G401 (cell line): ENCODE results near the gene NCKAP5L. TPM values are rescaled to one million over a fixed set of nuclear protein-coding genes. Genes with fewer than 3 reads are reported as not detected.
"Not testable (repeated sequence)": the region's sequence is repeated elsewhere in the genome, so short reads cannot be mapped to it uniquely, and the experiment has no call there.

Source experiments
- DNase-seq: peaks from one replicate; pipeline ENCODE4 v3.0.0-alpha.2; 2015; ENCODE audit warnings: low spot score
- in situ Hi-C: cut with HindIII; loops from 2 replicates; pipeline ENCODE4 v1.10.0; 2016; ENCODE audit warnings: low sequenced_read_pairs, mixed read lengths
- total RNA-seq: library from RNA; depleted of rRNA; stranded (reverse); fragments of >200 nt; shearing (Covaris generic); gene quantifications from 2 replicates; pipeline ENCODE4 v1.2.3, GENCODE V29; 2014

Gene NCKAP5L
- total RNA-seq, 1 experiment from 2014 or later, result 17.0 TPM

DNA sequence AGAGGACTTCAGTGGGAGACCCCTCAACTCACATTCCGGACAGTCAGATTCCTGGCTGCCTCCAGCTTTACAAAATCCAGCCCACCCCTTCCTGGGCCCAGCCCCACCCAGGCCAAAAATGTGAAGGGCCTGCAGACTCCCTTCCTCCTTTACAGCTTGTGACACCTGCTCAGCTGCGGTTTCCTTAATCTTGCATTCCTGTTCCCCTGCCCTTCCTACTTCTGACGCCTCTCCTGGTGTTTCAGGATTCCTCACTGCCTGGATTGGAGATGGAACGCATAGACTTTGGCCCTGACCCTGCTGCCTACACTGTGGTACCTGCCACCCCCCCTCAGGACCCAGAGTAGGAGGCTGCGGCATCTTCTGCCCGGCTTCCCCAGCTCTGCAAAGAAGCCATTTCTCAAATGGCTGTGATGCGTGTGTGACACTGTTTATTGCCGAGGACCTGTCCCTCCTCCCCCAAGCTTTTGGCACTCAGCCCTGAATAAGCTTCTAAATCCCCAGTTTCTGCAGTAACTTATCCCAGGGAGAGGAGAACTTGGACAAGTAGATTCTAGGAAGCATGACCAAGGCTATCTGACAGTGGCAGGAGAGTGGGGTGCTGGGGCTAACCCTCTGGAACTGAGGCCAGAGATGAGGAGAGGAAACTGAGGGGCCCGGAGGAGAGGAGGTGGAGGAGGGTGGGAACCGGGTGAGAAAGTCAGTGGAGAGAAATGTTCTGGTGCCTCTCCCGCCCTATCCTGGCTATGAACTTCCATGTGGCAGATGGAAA, 39.5 kb upstream of the NCKAP5L start:
- in situ Hi-C loops, result no loop called here
- DNase-seq, result peak; percentile 44

DNA sequence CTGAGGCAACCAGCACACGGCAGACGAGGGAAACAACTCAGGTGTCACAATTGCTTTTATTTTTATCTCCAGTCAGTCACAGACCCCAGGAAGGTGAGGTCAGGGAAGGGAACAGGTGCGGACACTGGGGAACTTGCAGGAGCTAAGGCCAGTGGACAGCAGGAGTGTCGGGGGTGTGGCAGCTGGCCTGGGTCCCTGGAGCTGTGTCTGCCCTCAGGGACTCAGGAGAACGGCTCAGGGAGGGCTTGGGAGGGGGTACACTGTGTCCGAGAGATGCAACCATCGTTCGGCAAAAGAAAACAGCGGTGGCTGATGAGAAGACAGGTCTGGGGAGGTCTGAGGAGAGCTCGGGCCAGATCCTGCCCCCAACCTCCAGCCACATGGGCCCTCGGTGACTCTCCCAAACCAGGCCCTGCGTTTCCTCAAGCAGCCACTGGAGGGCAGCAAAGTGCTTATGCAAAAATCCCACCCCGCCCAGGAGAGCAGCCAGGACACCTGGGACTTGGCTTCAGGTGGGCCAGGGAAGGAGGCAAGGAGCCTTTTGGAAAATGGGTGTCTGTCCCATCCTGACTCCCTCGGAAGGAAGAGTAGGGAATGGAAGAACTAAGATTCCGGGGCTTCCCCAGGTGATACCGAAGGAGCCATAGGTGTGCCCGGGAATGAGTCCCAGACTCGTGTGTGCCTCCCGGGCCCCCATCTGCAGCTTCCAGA, 38.8 kb upstream of the NCKAP5L start:
- DNase-seq, result peak; percentile 86
- in situ Hi-C loops, result no loop called here

DNA sequence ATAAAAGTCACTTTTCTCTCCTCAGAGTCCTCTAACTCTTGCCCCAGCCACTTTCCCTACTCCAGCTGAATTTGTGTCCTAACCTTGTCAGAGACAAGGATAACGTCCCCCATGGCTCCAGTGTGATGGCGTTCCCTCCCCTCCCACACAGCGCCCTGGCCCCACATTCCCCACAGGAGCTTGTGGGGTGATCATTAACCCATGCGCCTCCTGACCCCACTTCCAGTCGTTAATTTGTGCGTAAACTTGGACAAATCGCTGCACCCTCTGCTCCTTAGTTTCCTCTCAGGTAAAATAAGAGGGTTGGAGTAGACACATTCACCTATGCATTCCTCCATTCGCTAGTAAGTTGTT, 37.5 kb upstream of the NCKAP5L start:
- in situ Hi-C loops, result no loop called here
- DNase-seq, result no peak

DNA sequence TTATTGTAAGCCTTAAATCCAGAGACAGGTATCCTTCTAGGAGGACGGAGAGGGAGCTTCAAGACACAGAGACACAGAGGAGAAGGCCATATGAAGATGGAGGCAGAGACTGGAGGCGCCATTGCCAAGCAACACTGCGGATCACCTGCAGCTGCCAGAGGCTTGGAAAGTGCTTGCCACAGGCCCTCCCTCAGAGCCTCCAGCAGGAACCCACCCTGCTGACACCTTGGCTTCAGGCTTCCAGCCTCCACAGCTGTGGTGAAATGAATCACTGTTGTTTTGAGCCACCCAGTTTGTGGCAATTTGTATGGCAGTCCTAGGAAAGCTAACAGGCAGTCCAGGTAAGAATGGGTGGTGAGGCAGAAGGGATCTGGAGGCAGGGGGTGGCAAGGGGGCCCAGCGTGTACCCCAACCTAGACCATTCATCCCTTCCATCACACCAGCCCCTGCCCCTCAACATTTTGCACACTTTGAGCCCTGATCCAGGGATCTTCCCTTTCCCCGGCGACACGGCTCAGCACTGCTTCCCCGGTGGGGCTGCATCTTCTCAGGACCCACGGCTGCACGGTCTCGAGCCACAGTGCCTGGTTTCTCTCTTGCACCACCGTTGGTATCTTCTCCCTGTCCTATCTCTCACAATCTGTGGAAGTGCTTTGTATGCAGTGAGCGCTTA, 37.0 kb upstream of the NCKAP5L start:
- in situ Hi-C loops, result no loop called here
- no peak for DNase-seq

DNA sequence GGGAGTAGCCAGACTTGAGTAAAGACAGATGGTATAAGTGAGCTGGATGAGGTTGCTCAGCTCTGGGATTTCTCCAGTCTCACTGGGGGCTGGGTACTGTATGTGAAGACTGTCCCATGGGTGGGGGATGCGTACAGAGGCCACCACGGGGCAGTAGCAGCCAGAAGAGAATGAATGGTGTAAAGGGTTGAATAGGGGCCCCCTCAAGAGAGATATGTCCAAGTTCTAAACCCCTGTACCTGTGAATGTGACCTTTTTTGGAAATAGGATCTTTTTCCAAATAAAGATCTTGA, 36.5 kb upstream of the NCKAP5L start:
- DNase-seq, result no peak

DNA sequence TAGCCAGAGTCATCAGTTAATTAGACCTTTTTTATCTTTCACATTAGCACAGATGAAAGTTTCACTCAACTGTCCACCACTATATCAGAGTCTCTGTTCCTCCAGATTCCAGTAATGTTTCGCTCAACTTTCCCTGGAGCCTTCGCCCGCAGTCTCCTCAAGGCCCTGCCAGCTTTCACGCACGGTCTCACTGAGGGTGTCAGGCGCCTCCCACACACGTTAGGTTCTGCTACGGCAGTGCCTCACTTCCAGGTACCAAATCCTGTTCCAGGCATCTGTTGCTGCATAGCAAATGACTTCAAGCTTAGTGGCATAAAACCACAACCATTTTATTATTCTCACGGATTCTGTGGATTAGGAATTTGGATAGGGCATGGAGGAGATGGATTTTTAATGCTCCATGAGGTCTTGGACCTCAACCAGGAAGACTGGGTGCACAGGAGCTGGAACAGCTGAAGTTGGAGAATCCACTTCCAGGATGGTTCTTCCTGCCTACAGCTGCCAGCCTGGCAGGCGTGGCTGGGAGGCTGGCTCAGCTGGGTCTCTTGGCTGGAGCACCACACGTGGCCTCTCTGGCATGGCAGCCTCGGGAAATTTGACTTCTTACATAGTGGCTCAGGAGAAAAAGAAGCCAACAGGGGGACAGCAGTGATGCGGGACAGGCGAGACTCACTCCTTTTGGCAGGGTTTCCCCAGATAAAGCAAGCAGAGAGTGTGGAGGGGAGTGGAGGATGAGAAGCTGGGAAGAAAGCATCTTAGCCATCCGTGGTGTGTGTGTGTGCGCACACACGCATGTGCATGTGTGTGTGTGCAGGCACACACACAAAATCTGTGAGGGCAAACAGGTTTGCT, 36.0 kb upstream of the NCKAP5L start:
- in situ Hi-C loops, result no loop called here

More for the DNA sequence above, 36.5 kb upstream of the NCKAP5L start:
- in situ Hi-C loops, result no loop called here

DNA sequence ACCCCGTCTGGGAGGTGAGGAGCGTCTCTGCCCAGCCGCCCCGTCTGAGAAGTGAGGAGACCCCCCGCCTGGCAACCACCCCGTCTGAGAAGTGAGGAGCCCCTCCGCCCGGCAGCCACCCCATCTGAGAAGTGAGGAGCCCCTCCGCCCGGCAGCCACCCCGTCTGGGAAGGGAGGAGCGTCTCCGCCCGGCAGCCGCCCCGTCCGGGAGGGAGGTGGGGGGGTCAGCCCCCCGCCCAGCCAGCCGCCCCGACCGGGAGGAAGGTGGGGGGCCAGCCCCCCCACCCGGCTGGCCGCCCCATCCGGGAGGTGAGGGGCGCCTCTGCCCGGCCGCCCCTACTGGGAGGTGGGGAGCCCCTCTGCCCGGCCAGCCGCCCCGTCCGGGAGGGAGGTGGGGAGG, 32.7 kb upstream of the NCKAP5L start:
- DNase-seq, in situ Hi-C loops: not testable (repeated sequence)

More for the DNA sequence above, 36.0 kb upstream of the NCKAP5L start:
- DNase-seq, result no peak

DNA sequence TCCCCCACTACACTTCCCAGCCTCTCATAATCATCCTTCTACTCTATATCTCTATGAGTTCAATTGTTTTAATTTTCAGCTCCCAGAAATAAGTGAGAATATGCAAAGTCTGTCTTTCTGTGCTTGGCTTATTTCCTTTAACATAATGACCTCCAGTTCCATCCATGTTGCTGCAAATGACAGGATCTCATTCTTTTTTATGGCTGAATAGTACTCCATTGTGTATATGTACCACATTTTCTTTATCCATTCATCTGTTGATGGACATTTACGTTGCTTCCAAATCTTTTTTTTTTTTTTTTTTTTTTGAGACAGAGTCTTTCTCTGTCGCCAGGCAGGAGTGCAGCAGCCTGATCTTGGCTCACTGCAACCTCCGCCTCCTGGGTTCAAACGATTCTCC, 27.7 kb upstream of the NCKAP5L start:
- in situ Hi-C loops, DNase-seq: not testable (repeated sequence)

DNA sequence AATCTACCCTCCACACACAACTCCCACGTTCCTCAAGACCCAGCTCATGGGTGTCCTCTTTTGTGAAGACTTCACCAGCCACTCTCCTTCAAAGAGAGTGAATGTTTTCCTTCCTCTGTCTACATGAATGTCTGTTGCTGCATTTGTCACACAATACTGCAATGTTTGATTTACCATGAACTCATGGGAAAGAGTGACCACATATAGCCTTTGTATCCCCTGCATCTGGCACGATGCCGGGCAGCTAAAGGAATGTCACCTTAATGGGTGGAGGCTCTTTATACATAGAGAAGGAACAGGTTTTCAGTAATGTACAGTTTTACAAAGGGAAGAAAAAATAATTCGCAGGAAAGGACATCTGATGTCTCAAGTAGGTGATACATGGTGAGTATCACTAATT, 26.8 kb upstream of the NCKAP5L start:
- no peak for DNase-seq
- in situ Hi-C loops, result no loop called here

DNA sequence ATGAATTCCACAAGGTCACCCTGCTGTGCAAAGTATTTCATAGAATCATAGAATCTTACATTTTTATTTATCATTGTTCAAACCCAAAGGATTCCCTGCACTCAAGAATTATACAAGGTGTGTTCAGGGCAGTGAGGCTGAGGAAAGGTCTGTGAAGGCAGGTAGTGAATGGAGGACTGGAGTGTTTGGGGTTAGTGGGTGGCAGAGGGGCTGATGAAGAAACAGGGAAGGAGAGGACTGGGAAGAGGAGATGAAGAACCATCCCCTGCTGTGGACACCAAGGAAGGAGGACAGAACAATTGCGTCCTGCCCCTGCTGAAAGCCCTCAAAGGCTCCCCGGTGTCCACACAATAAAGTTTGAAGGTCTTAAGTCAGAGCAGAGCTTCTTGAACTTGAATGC, 25.5 kb upstream of the NCKAP5L start:
- in situ Hi-C loops, result no loop called here
- DNase-seq, result no peak

DNA sequence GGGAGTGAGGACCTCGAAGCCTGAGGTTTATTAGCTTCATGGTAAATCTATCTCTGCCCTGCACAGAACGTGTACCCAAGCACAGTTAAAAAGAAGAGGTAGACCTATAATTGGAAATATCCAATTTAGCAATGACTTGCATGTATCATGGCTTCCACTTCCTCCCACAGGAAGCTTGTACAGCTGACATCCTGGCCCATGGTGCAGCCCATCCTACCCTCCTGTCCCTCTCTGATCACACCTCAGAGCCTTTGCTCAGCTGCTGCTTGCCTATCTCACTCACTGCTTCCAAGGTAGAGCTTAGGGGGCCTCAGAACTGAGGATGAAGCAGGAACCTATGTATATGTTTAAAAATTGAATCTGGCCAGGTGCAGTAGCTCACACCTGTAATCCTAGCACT, 18.9 kb upstream of the NCKAP5L start:
- DNase-seq, result no peak
- in situ Hi-C loops, result no loop called here

DNA sequence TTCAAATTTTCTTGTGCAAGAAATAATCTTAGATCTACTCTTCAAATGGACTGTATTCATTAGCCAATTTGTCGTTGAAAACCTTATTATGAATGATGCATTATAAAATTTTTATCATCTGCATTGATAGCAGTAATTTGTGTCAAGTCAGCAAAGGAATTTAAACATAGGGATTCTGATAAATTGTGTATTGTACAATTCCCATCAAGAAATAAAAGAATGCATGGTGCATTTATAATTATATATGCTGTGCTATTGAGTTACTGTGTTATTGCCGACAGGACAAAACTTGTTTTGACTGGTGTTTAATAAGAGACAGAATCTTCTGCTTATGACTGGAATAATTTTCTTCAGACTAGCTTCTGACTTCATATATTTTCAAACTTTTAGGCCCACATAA, 17.8 kb upstream of the NCKAP5L start:
- DNase-seq, result no peak
- in situ Hi-C loops, result no loop called here

DNA sequence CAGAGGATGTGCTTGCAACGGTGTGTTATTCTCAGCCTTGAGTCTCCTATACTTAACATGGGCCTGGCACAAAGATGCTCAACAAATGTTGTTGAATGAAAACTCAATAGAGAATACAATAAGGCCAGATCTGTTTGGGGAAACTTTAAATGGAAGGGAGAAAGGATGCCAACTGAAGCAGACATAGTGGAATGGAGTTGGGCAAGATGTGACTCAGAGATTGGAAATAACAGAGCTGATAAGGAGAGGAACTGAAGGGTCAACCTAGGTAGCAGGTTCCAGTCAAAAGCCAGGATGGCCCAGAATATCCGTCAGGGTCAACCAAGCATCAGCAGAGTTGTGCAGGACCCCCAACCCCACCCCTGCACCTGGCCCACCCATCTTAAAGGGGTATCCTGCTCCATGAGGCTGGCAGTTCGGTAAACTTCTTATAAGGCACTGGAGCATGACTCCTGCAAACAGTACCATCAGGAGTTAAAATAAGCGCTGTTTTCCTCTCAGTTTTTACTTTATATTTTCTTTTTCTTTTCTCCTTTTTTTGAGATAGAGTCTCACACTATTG, 15.7 kb upstream of the NCKAP5L start:
- no peak for DNase-seq
- in situ Hi-C loops, result no loop called here

DNA sequence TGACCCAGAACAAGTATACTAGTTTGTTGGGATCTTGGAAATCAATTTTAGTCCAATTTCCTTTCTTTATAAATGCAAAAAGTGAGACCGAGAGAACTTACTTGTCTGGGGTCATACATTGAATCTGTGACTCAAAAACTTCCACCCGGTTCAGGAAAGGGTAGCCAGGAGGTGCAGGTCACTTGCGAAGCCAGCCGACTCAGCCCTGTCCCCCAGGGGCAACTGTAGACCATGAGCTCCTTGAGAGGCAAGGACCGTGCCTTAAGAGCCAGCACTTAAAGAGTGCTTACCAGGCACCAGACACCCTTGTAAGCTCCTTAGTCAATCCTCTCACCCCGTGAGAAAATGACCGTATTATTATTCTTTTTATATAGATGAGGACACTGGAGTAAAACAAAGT, 15.2 kb upstream of the NCKAP5L start:
- in situ Hi-C loops, result no loop called here

DNA sequence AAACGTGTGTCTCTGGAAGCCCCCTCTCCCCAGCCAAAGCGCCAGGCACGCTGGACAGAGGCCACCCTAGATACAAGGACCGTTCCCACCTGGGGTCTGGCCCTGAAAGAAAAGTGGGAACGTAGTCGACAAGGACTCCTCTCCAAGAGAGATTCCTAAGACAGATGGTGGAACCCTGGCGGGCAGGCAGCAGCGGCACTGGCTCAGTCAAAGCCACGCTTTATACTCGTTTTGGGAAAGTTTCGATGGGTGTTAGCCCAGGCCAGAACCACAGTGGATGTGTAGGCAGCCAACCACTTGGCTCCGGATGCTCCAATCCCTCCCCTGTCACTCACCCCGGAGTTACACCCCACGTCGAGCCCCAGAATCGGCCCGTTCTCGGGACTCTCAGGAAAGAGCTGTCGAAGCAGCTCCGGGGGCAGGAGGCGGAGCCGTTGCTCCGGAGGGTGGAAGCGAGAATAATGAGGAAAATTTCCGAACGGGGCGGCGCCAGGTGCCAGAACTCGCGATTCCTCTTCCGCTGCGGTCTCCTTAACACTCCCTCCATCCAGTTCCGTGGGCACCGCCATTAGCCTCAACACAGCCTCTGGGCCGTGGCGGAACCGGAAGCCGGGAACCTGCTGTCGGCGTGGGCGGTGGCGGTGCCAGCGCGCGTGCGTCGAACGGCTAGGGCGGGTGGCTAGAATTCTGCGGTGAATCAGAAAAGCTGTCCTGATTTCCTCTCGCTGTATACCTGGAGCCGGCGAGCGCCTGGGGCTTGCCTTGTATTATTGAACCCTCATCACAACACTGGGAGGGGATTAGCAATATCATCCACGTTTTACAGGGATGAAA, 14.5 kb upstream of the NCKAP5L start, which contains the start of gene BCDIN3D:
Gene BCDIN3D, minus strand, starts transcription at position 588 of the 834 bp plus-strand sequence. Its CDS starts 19 bp downstream, at position 569.
- peak; percentile 92 for DNase-seq
- in situ Hi-C loops, result no loop called here

More for the DNA sequence above, 15.2 kb upstream of the NCKAP5L start:
- DNase-seq, result no peak

DNA sequence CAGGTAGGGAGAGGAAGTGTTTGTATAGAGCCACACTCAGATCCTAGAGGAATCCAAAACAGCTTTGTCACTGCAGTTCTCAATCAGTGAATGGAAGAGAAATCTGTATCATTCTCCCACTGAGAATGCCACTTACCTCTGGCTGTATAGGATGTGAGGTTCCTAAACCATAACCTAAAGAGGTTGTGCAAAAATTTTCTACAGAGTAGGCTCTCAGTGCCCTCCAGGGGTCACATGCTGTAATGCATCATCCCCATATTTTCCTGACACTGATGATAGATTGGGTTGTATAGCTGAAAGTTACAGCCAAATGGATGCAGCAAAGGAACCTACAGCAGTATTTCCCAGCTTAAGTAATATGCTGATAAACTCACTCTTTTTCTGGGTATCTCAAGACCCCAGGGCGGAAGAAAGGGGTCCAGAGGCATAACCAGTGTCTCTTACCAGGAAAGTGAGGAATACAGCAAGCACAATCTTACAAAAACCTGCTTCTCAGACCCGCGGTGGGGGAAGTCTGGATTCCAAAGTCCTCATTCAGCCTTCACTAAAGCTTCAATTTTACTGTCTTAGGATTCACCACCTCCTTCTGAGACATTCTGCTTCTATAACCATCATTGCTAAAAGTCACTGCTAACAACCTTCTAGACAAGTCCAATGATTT, 10.9 kb upstream of the NCKAP5L start:
- DNase-seq, result peak; percentile 30
- in situ Hi-C loops, result no loop called here

DNA sequence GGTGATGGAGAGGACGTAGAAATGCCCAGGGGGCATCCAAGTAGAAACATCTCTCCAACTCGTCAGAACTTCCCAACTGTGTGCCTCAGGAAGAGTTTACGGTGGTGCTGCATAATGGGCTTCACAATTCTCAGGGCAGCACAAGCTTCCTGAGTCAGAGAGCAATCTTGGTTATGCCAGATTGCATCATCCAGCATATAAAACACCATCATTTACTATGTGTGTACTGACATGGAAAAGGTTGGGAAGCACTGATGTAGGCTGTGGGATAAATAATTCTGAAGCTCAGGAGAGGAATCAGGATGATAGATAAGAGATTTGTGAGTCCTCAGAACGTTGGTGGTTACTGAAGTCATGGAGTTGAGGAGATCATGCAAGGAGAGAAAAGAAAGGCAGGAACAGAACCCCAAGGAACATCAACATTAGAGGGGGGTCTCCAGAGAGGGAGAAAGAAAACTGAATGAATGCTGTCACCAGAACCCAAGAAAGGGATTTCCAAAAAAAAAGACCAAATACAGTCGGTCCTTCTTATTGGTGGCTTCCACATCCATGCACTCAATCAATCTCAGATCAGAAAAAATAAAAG, 4.7 kb upstream of the NCKAP5L start:
- in situ Hi-C loops, result no loop called here
- DNase-seq, result no peak
